NCI-H82 (cell line): ENCODE results near the gene SMOC2.

ENCODE experiments used
- DNase-seq: peaks from one replicate; lab custom pipeline; 2025; lab: John Stamatoyannopoulos, UW

The SMOC2 gene

DNA sequence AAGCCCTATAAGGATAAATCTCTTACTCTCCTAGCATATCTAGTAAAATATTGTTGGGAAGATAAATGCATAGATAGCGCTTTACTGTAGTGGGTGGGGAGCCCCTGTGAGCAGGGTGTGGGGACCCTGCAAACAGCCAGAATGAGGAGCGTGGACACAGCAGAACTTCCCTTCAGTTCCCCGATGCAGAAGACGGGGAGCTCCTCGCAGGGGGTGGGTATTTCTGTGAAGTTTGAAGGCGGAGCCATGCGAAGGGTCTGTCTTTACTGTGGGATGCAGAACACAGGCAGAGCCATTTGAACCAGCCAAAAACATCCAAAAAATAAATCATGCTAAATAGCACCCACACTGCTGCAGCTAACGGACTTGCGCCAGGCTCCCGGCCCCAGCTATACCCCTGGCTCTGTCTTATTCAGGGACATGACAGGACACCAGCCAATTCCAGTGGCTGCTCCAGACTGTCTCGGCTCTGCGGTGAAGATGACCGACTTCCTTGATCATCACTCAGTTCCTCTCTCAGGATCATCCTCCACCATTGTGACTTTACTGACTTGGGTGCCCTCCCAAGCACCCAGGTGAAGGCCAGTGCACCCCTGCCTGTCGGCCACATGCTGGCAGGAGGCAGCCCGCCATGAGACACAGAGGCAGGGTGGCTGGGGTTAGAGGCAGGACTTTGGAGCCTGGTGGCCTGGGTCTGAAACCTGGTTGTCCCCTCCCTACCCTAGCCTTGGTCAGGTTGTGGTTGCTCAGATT lies 134.5 kb downstream of the SMOC2 start:
- no peak for DNase-seq

DNA sequence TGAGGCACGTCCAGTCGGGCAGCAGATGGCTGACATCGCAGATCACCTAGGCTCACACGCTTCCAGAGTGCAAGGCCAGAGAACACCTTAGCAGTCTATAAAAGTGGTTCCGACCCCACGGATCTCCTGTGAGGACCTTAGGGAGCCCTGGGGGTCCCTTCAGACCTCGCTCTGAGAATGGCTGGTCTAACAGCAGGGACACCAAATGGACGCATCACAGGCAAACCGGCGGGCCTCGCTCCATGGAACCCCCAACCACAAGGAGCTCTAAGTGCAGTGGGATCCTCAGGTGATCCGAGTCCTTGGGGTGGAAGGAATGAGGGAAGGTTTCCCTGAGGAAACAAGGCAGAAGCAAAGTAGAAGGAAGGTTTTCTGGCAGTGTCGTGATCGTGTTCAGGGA lies 135.4 kb downstream of the SMOC2 start:
- no peak for DNase-seq

DNA sequence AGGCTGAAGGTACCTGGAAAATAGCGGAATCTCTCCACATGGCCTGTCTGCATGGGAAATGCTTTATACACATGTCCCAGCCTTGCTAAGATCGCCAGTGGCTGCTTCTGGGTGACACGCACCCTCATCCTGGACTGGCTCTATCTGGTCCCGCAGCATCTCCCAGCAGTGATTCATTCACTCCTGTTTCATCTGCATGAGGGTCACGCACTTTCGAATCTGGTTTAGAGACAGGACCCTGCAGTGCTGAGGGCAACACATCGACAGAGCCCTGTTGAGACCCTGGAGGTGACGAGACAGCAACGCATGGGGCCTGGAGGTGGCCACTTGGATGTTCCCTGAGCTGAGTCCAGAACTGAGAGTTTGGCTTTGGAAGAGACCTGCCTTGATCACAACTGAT lies 136.5 kb downstream of the SMOC2 start:
- no peak for DNase-seq

DNA sequence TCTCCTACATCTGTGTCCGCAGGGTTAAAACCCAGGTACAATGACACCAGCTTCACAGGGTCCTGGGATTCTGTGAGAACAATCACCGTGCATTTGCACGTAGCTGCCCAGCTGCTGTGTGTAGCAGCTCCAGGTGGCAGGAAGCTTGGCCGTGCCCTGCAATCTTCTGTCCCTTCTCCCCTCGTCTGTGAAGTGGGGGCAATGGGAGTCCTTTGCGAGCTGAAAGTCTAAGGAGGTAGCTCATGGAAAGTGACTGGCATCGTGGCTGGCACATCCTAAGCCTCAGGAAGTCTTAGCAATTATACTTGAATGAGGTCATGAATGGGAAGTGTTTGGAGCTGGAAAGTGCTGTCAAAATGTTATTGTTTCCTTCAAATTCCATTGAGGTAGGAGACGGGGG lies 137.1 kb downstream of the SMOC2 start:
- no peak for DNase-seq

DNA sequence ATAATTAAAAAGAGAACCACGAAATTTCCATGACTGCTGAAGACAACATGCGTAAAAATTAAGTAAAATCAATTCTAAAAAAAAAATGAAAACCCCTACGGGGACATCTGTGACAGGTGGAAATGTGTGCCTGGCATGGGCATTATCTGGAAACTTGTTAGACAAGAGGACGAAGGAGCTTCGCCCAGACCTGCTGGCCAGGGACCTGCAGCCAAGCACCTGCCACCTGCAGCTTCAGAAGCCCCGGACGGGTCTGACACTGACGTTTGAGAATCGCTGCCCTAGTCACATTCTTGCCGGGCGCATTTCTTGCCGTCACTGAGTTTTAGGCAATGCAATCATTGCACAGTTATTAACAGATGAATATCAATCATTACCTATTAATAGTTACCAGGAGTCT lies 140.3 kb downstream of the SMOC2 start:
- no peak for DNase-seq

DNA sequence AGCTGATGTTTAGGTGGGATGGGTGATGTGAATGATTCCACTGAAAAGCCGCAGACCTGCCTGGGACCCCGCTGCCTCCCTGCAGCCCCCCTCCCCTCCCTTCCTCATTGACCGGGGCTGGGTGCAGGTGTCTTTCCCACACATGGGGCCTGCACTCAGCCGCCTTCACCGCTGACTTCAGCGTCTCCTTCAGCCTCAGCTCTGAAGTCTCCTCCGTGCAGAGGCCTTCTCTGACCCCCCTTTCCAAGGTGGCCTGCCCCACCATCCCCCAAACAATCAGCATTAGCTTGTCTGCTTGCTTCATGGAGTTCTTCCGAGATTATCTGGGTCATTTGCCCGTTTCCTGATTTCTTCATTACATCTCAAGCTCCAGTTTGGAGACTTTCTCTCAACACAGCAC lies 140.7 kb downstream of the SMOC2 start:
- no peak for DNase-seq

DNA sequence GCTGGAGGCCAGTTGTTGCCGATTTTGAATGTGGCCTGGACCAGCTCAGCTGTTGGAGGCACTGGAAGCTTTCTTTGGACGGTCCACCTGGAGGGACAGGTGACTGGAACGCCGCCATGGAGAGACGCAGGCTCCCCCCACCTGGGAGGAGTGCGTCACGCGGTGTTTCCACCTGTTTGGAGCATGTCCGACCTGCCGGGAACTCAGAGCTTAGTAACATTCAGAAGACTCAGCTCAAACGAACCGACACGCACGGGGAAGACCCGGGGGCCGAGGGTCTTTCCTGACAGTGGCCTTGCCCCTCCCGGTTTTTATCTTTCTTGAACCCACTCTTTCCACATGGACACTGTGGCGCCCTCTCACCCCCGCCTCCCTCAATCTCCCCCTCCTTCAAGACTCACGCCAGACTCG lies 141.6 kb downstream of the SMOC2 start:
- DNase-seq, result no peak

DNA sequence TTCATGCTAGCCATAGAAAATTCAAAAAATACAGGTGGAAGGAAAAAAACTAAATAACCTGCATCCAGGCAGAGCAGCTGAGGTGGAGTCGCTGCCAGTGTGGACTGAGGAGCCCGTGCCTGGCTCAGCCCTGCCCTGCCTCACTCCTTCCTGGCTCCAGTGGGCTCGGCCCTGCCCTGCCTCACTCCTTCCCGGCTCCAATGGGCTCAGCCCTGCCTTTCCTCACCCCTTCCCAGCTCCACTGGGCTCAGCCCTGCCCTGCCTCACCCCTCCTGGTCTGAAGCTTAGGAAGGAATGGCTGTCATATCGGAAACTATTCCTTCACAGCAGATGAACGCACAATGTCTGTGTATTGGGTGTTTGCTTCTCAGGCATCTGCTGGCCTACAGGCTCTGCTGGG lies 142.1 kb downstream of the SMOC2 start:
- DNase-seq, result no peak

DNA sequence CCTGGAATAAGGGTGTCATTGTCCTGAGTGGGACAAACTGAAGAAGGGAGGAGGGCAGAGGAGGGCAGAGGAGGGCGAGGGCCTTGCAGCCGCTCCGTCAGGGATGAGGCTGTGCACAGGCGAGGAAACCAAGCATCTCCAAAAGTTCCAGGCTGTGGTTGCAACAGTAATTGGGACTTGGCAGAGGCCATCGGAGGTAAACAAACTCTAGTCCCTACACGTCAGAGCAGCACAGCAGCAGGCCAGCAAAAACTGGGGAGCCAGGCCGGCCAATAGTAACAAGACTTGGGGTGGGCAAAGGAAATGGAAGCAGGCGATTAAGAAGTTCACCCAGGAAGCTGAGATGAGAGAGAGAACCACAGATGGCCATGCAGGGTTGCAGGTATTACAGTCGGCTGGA lies 142.8 kb downstream of the SMOC2 start:
- DNase-seq, result no peak

DNA sequence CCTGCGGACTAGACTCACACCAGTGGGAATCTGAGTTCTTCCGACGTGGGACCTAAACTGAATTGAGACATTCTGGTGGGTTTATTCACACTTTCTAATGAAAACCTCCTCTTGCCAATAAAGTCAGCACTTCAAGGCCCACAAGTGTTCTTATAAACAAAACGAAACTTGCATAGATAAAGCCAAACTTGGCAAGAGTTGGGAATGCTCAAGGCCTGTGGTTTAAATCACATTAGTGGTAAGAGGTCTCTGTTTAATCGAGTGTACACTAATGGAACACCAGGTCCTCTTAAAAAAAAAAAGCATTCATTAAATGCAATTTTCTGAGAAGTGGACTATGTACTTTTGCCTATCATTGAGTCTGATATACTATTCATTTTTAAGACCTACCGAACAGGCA lies 143.3 kb downstream of the SMOC2 start:
- DNase-seq, result no peak

DNA sequence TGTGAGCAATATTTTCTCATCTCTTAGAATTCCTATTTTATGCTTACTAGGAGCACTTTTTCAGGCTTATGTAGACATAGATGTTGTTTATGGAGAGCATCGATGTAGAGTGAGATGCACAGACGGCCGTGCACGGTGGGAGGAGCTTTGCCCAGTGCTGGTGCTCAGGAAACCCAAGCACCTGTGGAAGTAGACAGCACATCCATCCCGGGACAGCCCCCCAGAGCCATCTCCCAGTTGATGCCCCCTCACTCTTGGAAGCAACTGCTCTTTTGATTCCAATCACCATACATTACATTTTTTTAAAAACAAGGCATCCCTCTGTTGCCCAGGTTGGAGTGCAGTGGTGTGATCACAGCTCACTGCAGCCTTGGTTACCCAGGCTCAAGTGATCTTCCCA lies 143.7 kb downstream of the SMOC2 start:
- DNase-seq, result no peak

DNA sequence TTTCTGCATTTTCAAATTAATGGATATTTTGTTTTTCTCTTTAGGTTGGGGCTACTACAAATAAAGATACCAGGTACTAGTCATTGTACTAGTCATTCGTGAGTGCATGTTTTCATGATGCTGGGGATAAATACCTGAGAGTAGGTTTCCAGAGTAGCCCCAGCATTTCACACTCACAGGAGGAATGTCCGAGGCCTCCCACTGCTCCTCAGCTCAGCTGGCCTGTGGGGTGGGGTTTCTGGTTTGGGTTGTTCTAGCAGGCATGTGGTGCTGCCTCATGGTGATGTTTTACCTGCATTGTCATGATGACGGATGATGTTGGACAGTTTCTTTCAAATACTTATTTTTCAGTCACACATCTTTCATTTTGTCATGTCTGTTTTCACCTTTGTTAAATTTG lies 144.5 kb downstream of the SMOC2 start:
- DNase-seq, result no peak

DNA sequence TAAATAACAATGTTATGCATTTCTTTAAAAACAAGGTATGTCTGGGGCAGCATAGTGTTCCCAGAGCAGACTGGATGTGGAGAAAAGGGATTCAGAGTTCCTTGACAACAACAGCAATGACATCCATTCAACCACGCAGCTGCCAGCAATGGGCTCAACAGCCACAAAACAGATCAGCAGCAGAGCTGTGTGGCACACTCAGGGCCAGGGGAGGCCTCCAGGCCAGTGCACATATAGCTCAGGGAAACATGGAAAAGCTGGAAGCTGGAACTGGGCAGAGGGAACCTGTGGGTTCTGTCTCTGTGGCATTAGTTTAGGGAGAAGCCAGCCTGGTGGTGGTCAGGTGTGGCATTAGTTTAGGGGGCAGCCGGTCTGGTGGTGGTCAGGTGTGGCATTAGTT lies 148.3 kb downstream of the SMOC2 start:
- DNase-seq, result no peak

DNA sequence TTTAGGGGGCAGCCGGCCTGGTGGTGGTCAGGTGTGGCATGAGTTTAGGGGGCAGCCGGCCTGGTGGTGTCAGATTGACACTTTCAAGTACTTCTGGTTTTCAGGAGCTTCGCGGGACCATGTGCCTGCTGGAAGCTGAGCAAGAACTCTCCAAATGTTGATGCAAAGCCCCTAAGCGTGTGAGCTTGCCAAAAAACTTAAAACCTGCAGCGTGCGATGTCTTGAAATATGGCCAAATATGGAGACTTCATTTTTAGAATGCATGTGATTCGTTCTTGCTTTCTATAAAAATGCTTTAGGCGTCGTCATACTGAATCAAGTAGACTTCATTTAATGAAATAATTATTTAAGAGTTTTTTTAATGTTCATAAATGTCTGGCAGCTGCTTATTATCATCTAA lies 149.4 kb downstream of the SMOC2 start:
- DNase-seq, result no peak

DNA sequence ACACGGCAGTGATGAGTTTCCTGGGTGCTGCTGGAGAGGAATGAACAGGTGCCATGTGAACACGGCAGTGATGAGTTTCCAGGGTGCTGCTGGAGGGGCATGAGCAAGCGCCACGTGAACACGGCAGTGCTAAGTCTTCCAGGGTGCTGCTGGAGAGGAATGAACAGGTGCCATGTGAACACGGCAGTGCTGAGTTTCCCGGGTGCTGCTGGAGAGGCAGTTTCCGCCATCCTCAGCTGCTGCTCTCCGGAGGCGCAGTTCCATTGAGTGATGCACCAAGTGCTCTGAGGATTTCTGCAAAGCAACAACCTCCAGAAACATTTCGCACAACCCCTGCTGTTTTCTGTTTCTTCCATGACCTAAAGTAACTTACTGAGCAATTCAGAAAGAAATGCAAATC lies 155.4 kb downstream of the SMOC2 start:
- no peak for DNase-seq

DNA sequence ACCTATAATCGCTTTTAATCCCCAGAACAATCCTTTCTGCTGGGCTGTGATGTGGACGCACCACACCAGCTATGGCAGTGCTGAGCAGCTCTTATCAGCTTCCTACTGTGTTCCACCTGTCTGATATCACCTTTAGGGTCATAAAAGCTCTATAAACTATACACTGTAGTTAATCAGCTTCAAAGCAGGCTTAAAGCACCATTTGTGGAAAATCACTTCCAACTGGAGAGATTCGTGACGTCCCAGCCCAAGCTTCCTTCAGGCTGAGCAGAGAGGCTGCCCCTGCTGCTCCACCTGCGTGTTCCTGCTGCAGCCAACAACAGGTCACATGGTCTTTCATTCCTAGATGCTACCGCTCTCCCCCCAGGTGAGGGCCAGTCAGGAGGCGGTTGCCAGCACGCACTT lies 156.5 kb downstream of the SMOC2 start:
- DNase-seq, result no peak

DNA sequence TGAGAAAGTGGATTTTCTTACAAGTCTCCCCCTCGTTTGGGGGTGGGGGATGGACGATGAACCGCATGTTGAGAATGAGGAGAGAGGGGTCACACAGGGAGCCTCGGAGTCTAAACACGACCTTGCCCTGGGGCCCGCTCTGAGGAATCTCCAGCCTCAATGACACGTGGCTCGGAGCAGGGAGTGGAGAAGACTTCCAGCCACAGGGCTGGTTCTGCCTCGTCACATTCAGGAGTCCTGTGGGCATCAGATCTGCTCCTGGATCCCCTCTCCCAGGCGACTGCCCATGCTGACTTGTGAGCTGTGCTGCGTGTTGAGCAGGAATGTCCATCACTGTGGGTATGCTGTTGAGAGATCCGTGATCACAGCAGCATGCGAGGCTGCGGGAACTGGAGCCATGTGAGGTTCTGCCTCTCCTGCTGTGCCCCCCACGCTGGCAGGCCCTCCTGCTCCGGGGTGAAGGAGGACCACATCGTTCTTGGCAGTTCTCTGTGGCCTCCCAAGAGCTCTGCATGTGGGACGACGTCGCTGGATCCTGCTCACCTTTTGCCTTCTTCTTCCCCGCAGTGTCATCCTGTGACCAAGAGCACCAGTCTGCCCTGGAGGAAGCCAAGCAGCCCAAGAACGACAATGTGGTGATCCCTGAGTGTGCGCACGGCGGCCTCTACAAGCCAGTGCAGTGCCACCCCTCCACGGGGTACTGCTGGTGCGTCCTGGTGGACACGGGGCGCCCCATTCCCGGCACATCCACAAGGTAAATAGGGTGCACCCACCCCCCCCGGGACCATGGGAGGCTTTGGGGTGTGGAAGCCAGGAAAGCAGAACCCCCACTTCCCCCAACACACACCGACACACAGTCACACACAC lies 157.5 kb downstream of the SMOC2 start:
- no peak for DNase-seq

DNA sequence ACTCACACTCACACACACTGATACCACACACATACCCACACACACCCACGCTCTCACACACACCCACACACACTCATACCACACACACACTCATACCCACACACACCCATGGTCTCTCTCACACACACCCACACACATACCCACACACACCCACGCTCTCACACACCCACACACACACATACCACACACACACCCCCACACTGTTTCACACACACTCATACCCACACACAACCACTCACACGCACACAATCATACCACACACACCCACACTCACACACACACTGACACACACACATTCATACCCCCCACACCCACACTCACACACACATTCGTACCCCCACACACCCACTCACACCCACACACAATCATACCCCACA lies 158.1 kb downstream of the SMOC2 start:
- no peak for DNase-seq

DNA sequence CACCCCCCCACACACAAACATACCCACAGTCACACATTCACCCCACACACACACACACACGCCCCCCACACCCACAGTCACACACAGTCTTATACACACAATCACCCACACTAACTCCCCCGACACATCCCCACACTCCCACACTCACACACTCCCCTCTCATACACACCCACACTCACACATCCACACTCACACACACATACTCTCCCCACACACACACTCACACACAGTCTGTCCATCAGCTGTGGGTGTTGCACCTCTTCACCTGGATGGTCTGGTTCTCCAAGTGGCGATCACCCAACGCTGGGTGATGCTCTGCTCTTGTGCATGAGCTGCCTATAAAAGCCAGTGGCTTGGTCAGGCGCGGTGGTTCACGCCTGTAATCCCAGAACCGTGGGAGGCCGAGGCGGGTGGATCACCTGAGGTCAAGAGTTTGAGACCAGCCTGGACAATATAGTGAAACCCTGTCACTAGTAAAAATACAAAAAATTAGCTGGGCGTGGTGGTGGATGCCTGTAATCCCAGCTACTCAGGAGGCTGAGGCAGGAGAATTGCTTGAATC lies 158.9 kb downstream of the SMOC2 start:
- DNase-seq, result no peak

DNA sequence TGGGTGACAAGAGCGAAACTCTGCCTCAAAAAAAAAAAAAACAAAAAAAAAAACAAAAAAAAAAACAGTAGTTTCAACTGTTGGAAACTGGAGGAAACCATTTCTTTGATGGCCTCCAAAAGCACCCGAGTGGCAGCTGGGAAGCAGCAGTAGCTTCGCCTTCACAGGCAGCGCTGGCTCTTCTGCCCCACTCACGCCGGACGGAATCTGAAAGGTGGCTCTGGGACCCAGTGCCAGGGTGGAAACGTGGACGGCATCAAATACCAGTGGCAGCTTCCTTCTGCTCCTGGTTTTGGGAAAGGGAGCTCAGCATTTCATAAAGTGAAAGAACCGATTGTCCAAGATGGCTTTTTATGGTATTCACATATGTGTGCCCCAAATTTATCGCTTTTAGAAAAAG lies 159.4 kb downstream of the SMOC2 start:
- no peak for DNase-seq

DNA sequence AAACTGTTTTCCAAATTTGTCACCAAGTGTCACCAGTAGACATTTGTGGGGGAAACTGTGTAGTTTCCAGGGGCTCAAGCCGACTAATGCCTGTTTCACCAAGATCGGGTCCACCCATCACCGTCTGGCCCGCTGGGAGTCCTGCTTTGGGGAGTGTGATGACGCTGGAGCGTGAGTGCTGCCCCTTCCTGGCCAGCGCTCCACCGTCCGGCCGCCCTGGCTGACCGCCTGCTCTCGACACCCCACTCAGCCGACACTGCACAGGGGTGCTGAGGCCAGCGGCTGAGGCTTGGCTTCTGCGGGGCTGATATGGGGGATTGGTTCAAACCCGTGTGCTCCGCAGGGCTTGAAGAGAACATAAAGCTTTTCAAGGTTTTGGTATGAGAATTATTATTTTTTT lies 160.1 kb downstream of the SMOC2 start:
- DNase-seq, result no peak

DNA sequence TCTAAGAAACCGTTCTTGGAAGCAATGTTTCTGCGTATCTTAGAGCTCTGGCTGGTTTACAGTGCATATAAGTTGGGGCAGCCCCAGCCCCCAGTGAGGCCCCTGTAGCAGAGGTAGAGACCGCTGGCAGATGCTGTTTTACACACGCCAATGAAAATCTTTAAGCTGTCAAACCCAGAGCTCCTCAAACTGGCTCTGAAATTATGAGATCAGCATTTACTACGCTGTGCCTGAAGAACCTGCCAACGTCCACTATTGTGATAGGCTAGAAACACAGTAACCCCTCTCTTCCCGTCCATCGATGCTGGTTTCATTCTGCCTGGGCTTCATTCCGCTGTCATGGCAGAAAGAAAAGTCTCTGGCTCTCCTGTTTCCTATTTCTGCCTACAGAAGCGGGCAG lies 160.6 kb downstream of the SMOC2 start:
- DNase-seq, result no peak

DNA sequence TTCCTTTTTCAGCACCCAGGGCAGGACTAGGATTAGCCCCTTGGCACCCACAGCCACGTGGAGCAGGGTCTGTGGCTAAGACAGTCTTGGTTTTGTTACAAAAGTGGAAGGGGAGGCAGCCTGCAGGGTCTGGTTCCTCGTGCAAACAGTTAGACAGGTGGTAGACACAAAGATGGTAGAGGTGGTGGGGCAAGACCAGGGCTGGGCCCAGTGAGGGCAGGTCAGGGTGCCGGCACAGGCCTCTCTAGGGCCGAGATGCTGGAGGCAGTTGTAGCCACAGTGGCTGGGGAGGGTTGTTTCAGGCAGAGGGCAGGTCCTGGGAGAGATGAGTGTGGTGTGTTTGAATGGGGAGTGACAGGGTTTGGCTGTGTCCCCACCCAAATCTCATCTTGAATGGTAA lies 161.6 kb downstream of the SMOC2 start:
- no peak for DNase-seq
